ENCODE data around the gene ATAD2B. TPM values are rescaled to one million over a fixed set of nuclear protein-coding genes. Genes with fewer than 3 reads are reported as not detected.

Gene ATAD2B
- total and polyA plus RNA-seq, 4 donors = 4.1 to 77.3 (median 17.0) TPM

GRCh38 chr2:23944527-23944926 lies 17.6 kb upstream of the ATAD2B start:
- Histone ChIP-seq H3K9ac (ENCODE audit: insufficient read depth in 1 of 2, low read length in 2 of 2) (no peak overlapping the region), H3K9me3 (ENCODE audit: control insufficient read depth in 4 of 4, insufficient read depth in 3 of 4, low read length in 3 of 4) (no peaks in the 10 kb centered on the region), H3K36me3 (ENCODE audit: control insufficient read depth in 4 of 4, insufficient read depth in 4 of 4, low read length in 4 of 4) (no peaks in the 10 kb centered on the region), H3K4me1 (ENCODE audit: control insufficient read depth in 5 of 5, insufficient read depth in 5 of 5, low read length in 5 of 5) (peaks cover 0 to 8% (median 3%) of the 10 kb centered on the region in 5 donors), H3K4me3 (no peak overlapping the region), H3K27ac (ENCODE audit: low read depth in 1 of 2, low read length in 1 of 2) (no peak overlapping the region), H3K27me3 (ENCODE audit: control insufficient read depth in 3 of 3, insufficient read depth in 3 of 3, low read length in 2 of 3) (no peaks in the 10 kb centered on the region)
- ATAC-seq (ENCODE audit: insufficient read depth, low FRiP score) (no peak), DNase-seq (no peak)
- WGBS, 2 donors = 96 to 97% methylated on average over 1 of the region's 1 CpG
- TF ChIP-seq CTCF (IDR thresholded peaks at IDR 0.05; ENCODE audit: control extremely low read depth, extremely low read depth) = no peak

- H3K36me3 ChIP-seq (ENCODE audit: control insufficient read depth in 4 of 4, insufficient read depth in 4 of 4, low read length in 4 of 4) = no peaks in the 10 kb centered on the region
- 97 to 98% methylated on average over 11 of the region's 11 CpGs for WGBS, 2 donors
- H3K9me3 ChIP-seq (ENCODE audit: control insufficient read depth in 4 of 4, insufficient read depth in 3 of 4, low read length in 3 of 4) = no peaks in the 10 kb centered on the region
- TF ChIP-seq CTCF (IDR thresholded peaks at IDR 0.05; ENCODE audit: control extremely low read depth, extremely low read depth) = no peak
- ATAC-seq (ENCODE audit: insufficient read depth, low FRiP score) (no peak), DNase-seq (no peak)
- H3K4me3 ChIP-seq = no peak overlapping the region
- no peak overlapping the region for H3K27ac ChIP-seq (ENCODE audit: low read depth in 1 of 2, low read length in 1 of 2)
- peaks cover 0 to 16% (median 3%) of the 10 kb centered on the region in 5 donors for H3K4me1 ChIP-seq (ENCODE audit: control insufficient read depth in 5 of 5, insufficient read depth in 5 of 5, low read length in 5 of 5)
- no peaks in the 10 kb centered on the region for H3K27me3 ChIP-seq (ENCODE audit: control insufficient read depth in 3 of 3, insufficient read depth in 3 of 3, low read length in 2 of 3)
- no peak overlapping the region for H3K9ac ChIP-seq (ENCODE audit: insufficient read depth in 1 of 2, low read length in 2 of 2)
Observed at GRCh38 chr2:23943666-23944065, 16.7 kb upstream of the ATAD2B start.

GRCh38 chr2:23941644-23942043 lies 14.7 kb upstream of the ATAD2B start:
- 81 to 94% methylated on average over 8 of the region's 8 CpGs for WGBS, 2 donors
- Histone ChIP-seq H3K9ac (ENCODE audit: insufficient read depth in 1 of 2, low read length in 2 of 2) (peak overlapping the region; percentile 84 to 87), H3K27me3 (ENCODE audit: control insufficient read depth in 3 of 3, insufficient read depth in 3 of 3, low read length in 2 of 3) (no peaks in the 10 kb centered on the region), H3K4me1 (ENCODE audit: control insufficient read depth in 5 of 5, insufficient read depth in 5 of 5, low read length in 5 of 5) (peaks cover 0 to 16% (median 3%) of the 10 kb centered on the region in 5 donors), H3K36me3 (ENCODE audit: control insufficient read depth in 4 of 4, insufficient read depth in 4 of 4, low read length in 4 of 4) (no peaks in the 10 kb centered on the region), H3K4me3 (no peak overlapping the region), H3K27ac (ENCODE audit: low read depth in 1 of 2, low read length in 1 of 2) (no peak overlapping the region), H3K9me3 (ENCODE audit: control insufficient read depth in 4 of 4, insufficient read depth in 3 of 4, low read length in 3 of 4) (no peaks in the 10 kb centered on the region)
- no peak for TF ChIP-seq CTCF (IDR thresholded peaks at IDR 0.05; ENCODE audit: control extremely low read depth, extremely low read depth)
- DNase-seq (no peak), ATAC-seq (ENCODE audit: insufficient read depth, low FRiP score) (no peak)
